ENCODE results near the gene LARP4B. TPM values are rescaled to one million over a fixed set of nuclear protein-coding genes. Genes with fewer than 3 reads are reported as not detected.

LARP4B gene
- total RNA-seq, 5 donors from 2014 or later (not counting 1 experiment from before 2014, with no cell fraction given), result 77.2 to 108 (median 94.0) TPM

DNA sequence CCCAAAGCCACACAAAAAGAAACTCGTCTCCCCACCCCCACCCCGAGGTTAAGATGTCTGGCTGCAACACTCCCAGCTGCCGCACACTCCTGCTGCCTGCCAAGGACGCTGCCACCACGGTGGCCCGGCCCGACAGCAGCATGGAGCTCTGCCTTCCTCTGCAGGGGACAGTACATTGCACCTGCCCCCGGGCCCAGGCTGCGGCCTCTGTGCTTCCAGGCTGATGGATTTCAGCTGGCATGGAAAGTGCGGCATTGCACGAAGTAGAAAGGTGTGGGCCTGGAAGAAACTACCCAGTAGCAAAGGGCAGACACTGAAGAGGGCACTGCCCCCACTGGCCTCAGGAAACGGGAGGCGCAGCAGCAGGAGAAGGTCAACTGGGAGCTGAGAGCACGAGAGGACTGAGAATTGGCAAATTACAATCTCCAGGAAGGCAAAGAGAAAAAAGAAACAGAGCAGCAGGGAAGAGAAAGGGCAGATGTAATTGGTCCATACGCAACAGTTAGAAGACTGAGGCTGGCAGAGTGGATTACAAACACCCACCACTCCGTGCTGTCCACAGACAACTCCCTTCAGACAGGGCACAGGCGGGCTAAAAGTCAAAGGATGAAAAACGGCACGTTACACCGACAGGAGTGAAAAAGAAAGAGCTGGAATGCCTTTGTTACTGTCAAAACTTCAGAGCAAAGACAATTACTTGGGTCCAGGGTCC lies 124.9 kb downstream of the LARP4B start:
- ATAC-seq (replicated peaks in 1 of 4) (no peak), DNase-seq (no peak)
- peaks cover 5 to 9% (median 5%) of the 10 kb centered on the region in 3 donors for H3K4me1 Mint-ChIP-seq
- Histone ChIP-seq H3K4me1 (ENCODE audit: control insufficient read depth in 1 of 2, extremely low read depth in 1 of 2, insufficient read depth in 2 of 2, low read length in 2 of 2) (peaks cover 0 to 10% of the 10 kb centered on the region in 2 experiments), H3K27ac (ENCODE audit: low read length) (no peak overlapping the region), H3K4me3 (ENCODE audit: control insufficient read depth in 1 of 2, extremely low read depth in 1 of 2, low read length in 1 of 2) (no peak overlapping the region), H3K27me3 (replicated peaks in 1 of 2; ENCODE audit: control insufficient read depth in 2 of 2, extremely low read depth in 1 of 2, insufficient read depth in 2 of 2, low read length in 1 of 2) (no peaks in the 10 kb centered on the region), H3K9me3 (no peaks in the 10 kb centered on the region), H3K36me3 (ENCODE audit: control insufficient read depth in 2 of 2, extremely low read depth in 1 of 2, insufficient read depth in 1 of 2, low read length in 1 of 2) (peaks cover 0 to 38% of the 10 kb centered on the region in 2 donors)
- 92% methylated on average over 20 of the region's 20 CpGs for WGBS (ENCODE audit: insufficient coverage)
- H3K27me3 Mint-ChIP-seq, result no peaks in the 10 kb centered on the region
- no peak overlapping the region for H3K27ac Mint-ChIP-seq
- H3K9me3 Mint-ChIP-seq, result no peaks in the 10 kb centered on the region
- H3K36me3 Mint-ChIP-seq, result peaks cover 43% of the 10 kb centered on the region
- H3K4me3 Mint-ChIP-seq, result no peak overlapping the region
- ChIA-PET POLR2A (no interaction called here), CTCF (no interaction called here)

DNA sequence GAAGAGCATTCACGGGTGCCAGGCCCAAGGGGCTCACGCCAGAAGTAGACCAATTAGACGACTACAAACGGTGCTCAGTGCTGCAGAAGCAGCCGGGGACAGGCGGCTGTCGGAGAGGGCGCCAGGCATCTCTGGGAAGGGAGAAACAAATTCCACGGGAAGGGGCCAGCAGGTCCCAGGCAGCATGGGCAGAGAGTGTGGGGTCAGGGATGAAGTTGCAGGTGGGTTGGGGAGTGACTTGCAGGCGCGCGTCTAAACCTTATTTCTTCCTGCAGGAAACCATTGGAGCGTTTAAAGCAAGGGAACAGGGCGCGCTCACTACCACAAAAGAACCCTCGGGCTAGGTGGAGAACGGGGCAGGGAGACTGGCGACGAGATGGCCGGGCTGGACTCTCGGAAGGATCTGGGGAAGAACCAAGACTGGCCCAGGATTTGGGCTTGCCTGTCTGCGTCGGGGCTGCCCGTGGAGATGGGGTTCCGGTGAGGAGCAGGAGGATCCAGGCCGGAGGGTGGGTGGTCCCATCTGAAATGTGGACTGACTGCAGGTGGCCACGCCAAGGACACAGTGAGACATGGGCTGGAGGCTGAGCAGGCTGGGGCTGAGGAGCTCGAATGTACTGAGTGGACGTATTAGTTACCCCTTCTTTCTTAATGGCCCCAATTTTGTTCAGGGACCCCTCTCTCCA lies 125.7 kb downstream of the LARP4B start:
- Mint-ChIP-seq H3K9me3 (no peaks in the 10 kb centered on the region), H3K4me1 (peaks cover 5 to 9% (median 5%) of the 10 kb centered on the region in 3 donors), H3K27me3 (no peaks in the 10 kb centered on the region), H3K4me3 (no peak overlapping the region), H3K27ac (no peak overlapping the region), H3K36me3 (peaks cover 39% of the 10 kb centered on the region)
- H3K9me3 ChIP-seq, result no peaks in the 10 kb centered on the region
- CTCF ChIA-PET, result no interaction called here
- no peaks in the 10 kb centered on the region for H3K27me3 ChIP-seq (replicated peaks in 1 of 2; ENCODE audit: control insufficient read depth in 2 of 2, extremely low read depth in 1 of 2, insufficient read depth in 2 of 2, low read length in 1 of 2)
- 97% methylated on average over 25 of the region's 29 CpGs for WGBS (ENCODE audit: insufficient coverage)
- H3K4me1 ChIP-seq (ENCODE audit: control insufficient read depth in 1 of 2, extremely low read depth in 1 of 2, insufficient read depth in 2 of 2, low read length in 2 of 2), result peaks cover 0 to 10% of the 10 kb centered on the region in 2 experiments
- POLR2A ChIA-PET, result no interaction called here
- H3K27ac ChIP-seq (ENCODE audit: low read length), result no peak overlapping the region
- ATAC-seq (replicated peaks in 1 of 4), result no peak
- no peak for DNase-seq
- H3K4me3 ChIP-seq (ENCODE audit: control insufficient read depth in 1 of 2, extremely low read depth in 1 of 2, low read length in 1 of 2), result no peak overlapping the region
- H3K36me3 ChIP-seq (ENCODE audit: control insufficient read depth in 2 of 2, extremely low read depth in 1 of 2, insufficient read depth in 1 of 2, low read length in 1 of 2), result peaks cover 0 to 31% of the 10 kb centered on the region in 2 donors

DNA sequence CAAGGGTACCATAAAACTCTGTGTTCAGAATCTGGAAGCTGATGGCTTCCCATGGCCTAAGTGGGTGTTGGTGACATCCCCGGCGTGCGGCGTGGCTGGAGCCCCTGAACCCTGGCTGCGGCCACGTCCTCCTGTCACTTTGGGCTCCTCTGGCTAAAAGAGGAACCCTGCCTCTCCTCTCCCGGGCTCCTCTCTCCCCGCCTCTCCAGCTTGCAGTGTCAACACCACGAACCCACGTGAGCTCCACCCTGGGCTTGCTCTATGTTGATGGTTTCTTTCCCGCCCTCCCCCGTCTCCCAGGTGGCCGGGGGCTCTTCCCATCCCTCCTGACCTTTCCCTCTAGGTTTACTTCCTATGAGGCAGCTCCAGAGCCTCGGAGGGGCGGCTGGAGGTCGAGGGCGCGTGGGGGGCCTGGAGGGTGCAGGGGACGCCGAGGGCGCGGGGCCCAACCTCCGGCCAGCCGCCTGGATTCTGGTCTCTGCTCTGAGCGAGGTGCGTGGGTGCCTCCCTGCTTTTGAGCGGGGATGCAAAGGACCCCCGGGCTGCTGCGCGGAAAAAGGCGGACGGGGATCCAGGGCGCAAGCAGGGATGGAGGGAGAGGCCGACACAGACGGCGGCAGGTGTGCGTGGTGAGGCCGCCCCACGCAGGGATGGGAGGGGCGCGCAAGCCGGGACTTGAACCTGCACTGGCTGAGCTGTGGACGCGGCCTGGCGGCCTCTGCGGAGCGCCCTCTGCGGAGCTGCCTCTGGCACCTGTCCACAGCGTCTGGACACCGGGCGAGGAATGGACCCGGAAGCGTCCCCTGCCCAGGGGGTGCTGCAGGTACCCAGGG lies 126.5 kb downstream of the LARP4B start:
- peaks cover 35% of the 10 kb centered on the region for H3K36me3 Mint-ChIP-seq
- ChIA-PET CTCF (no interaction called here), POLR2A (no interaction called here)

DNA sequence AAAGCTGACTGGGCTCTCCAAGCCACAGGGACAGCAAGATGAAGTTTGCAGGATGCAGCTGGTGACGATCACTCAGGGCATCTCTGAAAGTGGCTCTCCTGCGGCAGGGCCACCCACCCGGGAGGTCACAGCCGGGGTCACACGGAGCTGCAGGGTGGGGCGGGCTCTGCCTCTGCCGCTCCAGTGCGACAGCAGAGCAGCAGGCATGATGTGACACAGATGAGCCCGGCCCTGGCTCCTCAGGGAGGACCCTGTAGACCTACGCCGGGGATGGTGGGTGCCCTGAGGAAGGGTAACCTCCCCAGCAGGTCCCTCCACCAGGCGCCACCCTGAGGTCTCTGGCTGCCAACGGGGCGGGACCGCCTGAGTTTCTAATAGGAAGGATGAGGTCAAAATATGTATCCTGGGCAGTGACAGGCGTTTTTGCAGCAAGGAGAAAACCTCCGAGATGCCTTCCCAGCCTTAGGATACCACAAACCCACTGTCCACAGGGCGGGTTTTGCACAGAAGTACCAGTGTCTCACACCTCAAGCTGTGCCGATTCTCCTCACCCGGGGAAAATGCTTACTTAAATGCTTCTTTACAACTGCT lies 127.2 kb downstream of the LARP4B start:
- POLR2A ChIA-PET, result no interaction called here
- H3K4me1 ChIP-seq (ENCODE audit: control insufficient read depth in 1 of 2, extremely low read depth in 1 of 2, insufficient read depth in 2 of 2, low read length in 2 of 2), result peaks cover 0 to 10% of the 10 kb centered on the region in 2 experiments
- WGBS (ENCODE audit: insufficient coverage), result 57% methylated on average over 13 of the region's 20 CpGs
- Mint-ChIP-seq H3K36me3 (peaks cover 30% of the 10 kb centered on the region), H3K4me3 (no peak overlapping the region), H3K27ac (no peak overlapping the region), H3K9me3 (peaks cover 1 to 7% (median 5%) of the 10 kb centered on the region in 3 donors), H3K27me3 (no peaks in the 10 kb centered on the region), H3K4me1 (peaks cover 5 to 9% (median 5%) of the 10 kb centered on the region in 3 donors)
- peaks cover 0 to 20% of the 10 kb centered on the region in 2 donors for H3K36me3 ChIP-seq (ENCODE audit: control insufficient read depth in 2 of 2, extremely low read depth in 1 of 2, insufficient read depth in 1 of 2, low read length in 1 of 2)
- H3K27me3 ChIP-seq (replicated peaks in 1 of 2; ENCODE audit: control insufficient read depth in 2 of 2, extremely low read depth in 1 of 2, insufficient read depth in 2 of 2, low read length in 1 of 2), result no peaks in the 10 kb centered on the region
- no peak overlapping the region for H3K27ac ChIP-seq (ENCODE audit: low read length)
- CTCF ChIA-PET, result no interaction called here
- DNase-seq, result no peak
- peak in 3 of 4 experiments; percentile 12 to 34 (median 26) for ATAC-seq (replicated peaks in 1 of 4)
- no peaks in the 10 kb centered on the region for H3K9me3 ChIP-seq
- no peak overlapping the region for H3K4me3 ChIP-seq (ENCODE audit: control insufficient read depth in 1 of 2, extremely low read depth in 1 of 2, low read length in 1 of 2)

More for the DNA sequence above, 126.5 kb downstream of the LARP4B start:
- WGBS (ENCODE audit: insufficient coverage), result 97% methylated on average over 42 of the region's 53 CpGs
- Histone ChIP-seq H3K4me1 (ENCODE audit: control insufficient read depth in 1 of 2, extremely low read depth in 1 of 2, insufficient read depth in 2 of 2, low read length in 2 of 2) (peaks cover 0 to 10% of the 10 kb centered on the region in 2 experiments), H3K27me3 (replicated peaks in 1 of 2; ENCODE audit: control insufficient read depth in 2 of 2, extremely low read depth in 1 of 2, insufficient read depth in 2 of 2, low read length in 1 of 2) (no peaks in the 10 kb centered on the region), H3K27ac (ENCODE audit: low read length) (no peak overlapping the region), H3K4me3 (ENCODE audit: control insufficient read depth in 1 of 2, extremely low read depth in 1 of 2, low read length in 1 of 2) (no peak overlapping the region), H3K9me3 (no peaks in the 10 kb centered on the region), H3K36me3 (ENCODE audit: control insufficient read depth in 2 of 2, extremely low read depth in 1 of 2, insufficient read depth in 1 of 2, low read length in 1 of 2) (peaks cover 0 to 25% of the 10 kb centered on the region in 2 donors)
- H3K4me3 Mint-ChIP-seq, result no peak overlapping the region
- H3K4me1 Mint-ChIP-seq, result peaks cover 5 to 9% (median 5%) of the 10 kb centered on the region in 3 donors
- peaks cover 0 to under 1% (median 0%) of the 10 kb centered on the region in 3 donors for H3K9me3 Mint-ChIP-seq
- ATAC-seq (replicated peaks in 1 of 4) (no peak), DNase-seq (no peak)
- no peaks in the 10 kb centered on the region for H3K27me3 Mint-ChIP-seq
- H3K27ac Mint-ChIP-seq, result no peak overlapping the region

DNA sequence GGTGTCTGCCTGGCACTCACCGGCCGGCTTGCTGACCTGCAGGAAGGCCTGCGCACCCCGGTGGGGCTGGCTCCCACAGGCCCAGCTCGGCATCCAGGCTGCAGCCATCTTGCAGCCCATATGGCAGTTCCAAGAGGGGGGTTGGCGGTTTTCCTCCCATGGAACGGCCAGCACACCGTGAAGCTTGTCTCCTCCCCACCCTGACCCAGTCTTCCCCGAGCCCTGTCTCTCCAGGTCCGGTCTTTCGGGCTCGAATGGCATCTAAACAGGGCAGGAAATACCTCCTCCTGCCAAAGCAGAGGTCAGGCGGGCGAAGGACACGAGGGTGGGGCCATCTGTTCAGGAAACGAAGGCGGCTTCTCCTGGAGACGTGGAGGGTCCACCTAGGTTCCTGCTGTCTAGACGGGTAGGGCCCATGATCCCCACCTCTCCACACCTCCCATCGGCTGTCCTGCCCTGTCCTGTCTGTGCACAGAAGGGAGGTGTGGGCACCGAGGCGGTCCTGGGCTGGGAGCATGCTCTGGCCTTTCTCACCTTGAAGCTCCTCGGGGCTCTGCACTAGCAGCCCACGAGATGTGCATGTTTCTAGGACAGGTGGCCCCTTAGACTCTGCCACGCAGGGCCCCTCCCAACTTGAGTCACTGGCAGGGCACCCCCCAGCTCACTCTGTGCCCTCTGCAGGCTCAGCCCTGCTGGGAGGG lies 128.3 kb downstream of the LARP4B start:
- WGBS (ENCODE audit: insufficient coverage), result 91% methylated on average over 21 of the region's 25 CpGs
- Mint-ChIP-seq H3K27ac (no peak overlapping the region), H3K4me3 (no peak overlapping the region), H3K36me3 (peaks cover 33% of the 10 kb centered on the region), H3K27me3 (no peaks in the 10 kb centered on the region), H3K9me3 (peaks cover 9 to 15% (median 14%) of the 10 kb centered on the region in 3 donors), H3K4me1 (peaks cover 5 to 9% (median 5%) of the 10 kb centered on the region in 3 donors)
- ChIA-PET CTCF (no interaction called here), POLR2A (no interaction called here)
- Histone ChIP-seq H3K4me1 (ENCODE audit: control insufficient read depth in 1 of 2, extremely low read depth in 1 of 2, insufficient read depth in 2 of 2, low read length in 2 of 2) (peaks cover 0 to 10% of the 10 kb centered on the region in 2 experiments), H3K27me3 (replicated peaks in 1 of 2; ENCODE audit: control insufficient read depth in 2 of 2, extremely low read depth in 1 of 2, insufficient read depth in 2 of 2, low read length in 1 of 2) (no peaks in the 10 kb centered on the region), H3K4me3 (ENCODE audit: control insufficient read depth in 1 of 2, extremely low read depth in 1 of 2, low read length in 1 of 2) (no peak overlapping the region), H3K9me3 (no peaks in the 10 kb centered on the region), H3K36me3 (ENCODE audit: control insufficient read depth in 2 of 2, extremely low read depth in 1 of 2, insufficient read depth in 1 of 2, low read length in 1 of 2) (peaks cover 0 to 16% of the 10 kb centered on the region in 2 donors), H3K27ac (ENCODE audit: low read length) (no peak overlapping the region)
- no peak for DNase-seq
- ATAC-seq (replicated peaks in 1 of 4), result no peak

All from T-cell (primary cell).